NCI-H128 (cell line): Measurements from ENCODE around the gene NHSL1.

Experiments used
- DNase-seq: peaks from one replicate; lab custom pipeline; 2025; ENCODE audit not compliant: unreplicated experiment; lab: John Stamatoyannopoulos, UW

The NHSL1 gene

GRCh38 chr6:138499303-138500018 is at the start of gene NHSL1:
Gene NHSL1, minus strand, starts transcription at chr6:138499494. Its CDS starts 204 bp downstream, at chr6:138499290.
- peak; percentile 42 for DNase-seq

- no peak for DNase-seq
Measured at GRCh38 chr6:138546733-138547185, 47.5 kb upstream of the NHSL1 start.

- DNase-seq: no peak
Measured at GRCh38 chr6:138545621-138545980, 46.3 kb upstream of the NHSL1 start.

- DNase-seq: no peak
Measured at GRCh38 chr6:138544501-138544900, 45.2 kb upstream of the NHSL1 start.

- no peak for DNase-seq
Measured at GRCh38 chr6:138543657-138544056, 44.4 kb upstream of the NHSL1 start.

- DNase-seq: no peak
Measured at GRCh38 chr6:138541823-138542481, 42.7 kb upstream of the NHSL1 start.

GRCh38 chr6:138540468-138540867 is 41.2 kb upstream of the NHSL1 start:
- no peak for DNase-seq

GRCh38 chr6:138539876-138540275 is 40.6 kb upstream of the NHSL1 start:
- no peak for DNase-seq

- DNase-seq: no peak
Measured at GRCh38 chr6:138538390-138539031, 39.2 kb upstream of the NHSL1 start.

GRCh38 chr6:138537106-138537505 is 37.8 kb upstream of the NHSL1 start:
- DNase-seq: no peak

GRCh38 chr6:138535728-138536455 is 36.6 kb upstream of the NHSL1 start:
- no peak for DNase-seq

- no peak for DNase-seq
Measured at GRCh38 chr6:138533667-138534066, 34.4 kb upstream of the NHSL1 start.

- DNase-seq: no peak
Measured at GRCh38 chr6:138531387-138531786, 32.1 kb upstream of the NHSL1 start.

- no peak for DNase-seq
Measured at GRCh38 chr6:138529478-138529877, 30.2 kb upstream of the NHSL1 start.

- no peak for DNase-seq
Measured at GRCh38 chr6:138528956-138529355, 29.7 kb upstream of the NHSL1 start.

- no peak for DNase-seq
Measured at GRCh38 chr6:138528137-138528536, 28.8 kb upstream of the NHSL1 start.

GRCh38 chr6:138527411-138528088 is 28.3 kb upstream of the NHSL1 start:
- DNase-seq: no peak

GRCh38 chr6:138526822-138527235 is 27.5 kb upstream of the NHSL1 start:
- DNase-seq: no peak

GRCh38 chr6:138525355-138525754 is 26.1 kb upstream of the NHSL1 start:
- no peak for DNase-seq

GRCh38 chr6:138524526-138524925 is 25.2 kb upstream of the NHSL1 start:
- DNase-seq: no peak
